ENCODE measurements around the gene SERPINI1. TPM values are rescaled to one million over a fixed set of nuclear protein-coding genes. Genes with fewer than 3 reads are reported as not detected.

SERPINI1 gene
- polyA plus RNA-seq, 3 donors, result 0.12 to 1.6 (median 0.27) TPM

GRCh38 chr3:167863811-167864551, 128.5 kb downstream of the SERPINI1 start:
- Mint-ChIP-seq H3K36me3 (no peaks in the 10 kb centered on the region), H3K4me3 (no peak overlapping the region), H3K9me3 (peaks cover 2 to 4% (median 3%) of the 10 kb centered on the region in 7 donors), H3K27ac (peak overlapping the region in 3 of 7 donors; percentile 13 to 42 (median 41)), H3K27me3 (ENCODE audit: low read depth in 3 of 3) (peaks cover 0 to 2% (median 2%) of the 10 kb centered on the region in 3 donors), H3K4me1 (peaks cover 64% of the 10 kb centered on the region)
- 66% methylated on average over 8 of the region's 9 CpGs for WGBS (ENCODE audit: insufficient coverage)
- no peak for DNase-seq
- H3K27me3 ChIP-seq (ENCODE audit: control insufficient read depth in 2 of 2, insufficient read depth in 2 of 2, low read length in 2 of 2), result no peaks in the 10 kb centered on the region
- no peak overlapping the region for H3K4me3 ChIP-seq (replicated peaks in 1 of 3; ENCODE audit: low read depth in 2 of 3, low read length in 3 of 3)
- H4K20me1 ChIP-seq (ENCODE audit: insufficient read depth, low read length), result no peaks in the 10 kb centered on the region
- no peaks in the 10 kb centered on the region for H3K36me3 ChIP-seq (replicated peaks in 1 of 2; ENCODE audit: control insufficient read depth in 1 of 2, insufficient read depth in 2 of 2, low read length in 2 of 2)
- no peaks in the 10 kb centered on the region for H3K79me2 ChIP-seq (ENCODE audit: insufficient read depth, low read length)
- H3K27ac ChIP-seq (ENCODE audit: low read depth in 1 of 2, low read length in 2 of 2), result no peak overlapping the region
- H3K9me3 ChIP-seq (replicated peaks in 1 of 2; ENCODE audit: control insufficient read depth in 1 of 2, insufficient read depth in 1 of 2, low read length in 2 of 2), result no peaks in the 10 kb centered on the region
- no peak overlapping the region for H2AFZ ChIP-seq (ENCODE audit: insufficient read depth, low read depth, low read length, poor library complexity, severe bottlenecking)
- no peak overlapping the region for H3K4me2 ChIP-seq (replicated peaks; ENCODE audit: extremely low read depth, low read length, poor library complexity, severe bottlenecking)
- intact Hi-C loops (cut with micrococcal nuclease), result loop anchor here (10.0 kb wide), 2 partner anchors 119 to 129 kb away; partner anchors contain the start of genes PDCD10 (in 1 of the 2) and SERPINI1 (in 1 of the 2)
- peaks cover 63 to 76% of the 10 kb centered on the region in 2 donors for H3K4me1 ChIP-seq (ENCODE audit: control insufficient read depth in 1 of 2, insufficient read depth in 2 of 2, low read length in 2 of 2)
- TF ChIP-seq CTCF (IDR thresholded peaks at IDR 0.05), result no peak
- H3K9ac ChIP-seq (ENCODE audit: insufficient read depth, low read length, poor library complexity, severe bottlenecking), result no peak overlapping the region

- no peaks in the 10 kb centered on the region for H3K79me2 ChIP-seq (ENCODE audit: insufficient read depth, low read length)
- no peak overlapping the region for H2AFZ ChIP-seq (ENCODE audit: insufficient read depth, low read depth, low read length, poor library complexity, severe bottlenecking)
- H4K20me1 ChIP-seq (ENCODE audit: insufficient read depth, low read length), result no peaks in the 10 kb centered on the region
- H3K27ac Mint-ChIP-seq, result peak overlapping the region in 2 of 7 donors; percentile 4 to 42
- no CpG with 5 or more reads among the region's 1 CpG for WGBS (ENCODE audit: insufficient coverage)
- peaks cover 0 to 2% (median 2%) of the 10 kb centered on the region in 3 donors for H3K27me3 Mint-ChIP-seq (ENCODE audit: low read depth in 3 of 3)
- no peaks in the 10 kb centered on the region for H3K36me3 ChIP-seq (replicated peaks in 1 of 2; ENCODE audit: control insufficient read depth in 1 of 2, insufficient read depth in 2 of 2, low read length in 2 of 2)
- peaks cover 60 to 72% of the 10 kb centered on the region in 2 donors for H3K4me1 ChIP-seq (ENCODE audit: control insufficient read depth in 1 of 2, insufficient read depth in 2 of 2, low read length in 2 of 2)
- peaks cover 2 to 4% (median 3%) of the 10 kb centered on the region in 7 donors for H3K9me3 Mint-ChIP-seq
- DNase-seq, result no peak
- intact Hi-C loops (cut with micrococcal nuclease), result loop anchor here (10.0 kb wide), 2 partner anchors 120 to 130 kb away; partner anchors contain the start of genes PDCD10 (in 1 of the 2) and SERPINI1 (in 1 of the 2)
- no peak for TF ChIP-seq CTCF (IDR thresholded peaks at IDR 0.05)
- H3K36me3 Mint-ChIP-seq, result no peaks in the 10 kb centered on the region
- H3K4me1 Mint-ChIP-seq, result peaks cover 63% of the 10 kb centered on the region
- no peak overlapping the region for H3K4me3 ChIP-seq (replicated peaks in 1 of 3; ENCODE audit: low read depth in 2 of 3, low read length in 3 of 3)
- H3K9ac ChIP-seq (ENCODE audit: insufficient read depth, low read length, poor library complexity, severe bottlenecking), result no peak overlapping the region
- no peaks in the 10 kb centered on the region for H3K9me3 ChIP-seq (replicated peaks in 1 of 2; ENCODE audit: control insufficient read depth in 1 of 2, insufficient read depth in 1 of 2, low read length in 2 of 2)
- no peak overlapping the region for H3K4me2 ChIP-seq (replicated peaks; ENCODE audit: extremely low read depth, low read length, poor library complexity, severe bottlenecking)
- no peak overlapping the region for H3K27ac ChIP-seq (ENCODE audit: low read depth in 1 of 2, low read length in 2 of 2)
- H3K27me3 ChIP-seq (ENCODE audit: control insufficient read depth in 2 of 2, insufficient read depth in 2 of 2, low read length in 2 of 2), result no peaks in the 10 kb centered on the region
- no peak overlapping the region for H3K4me3 Mint-ChIP-seq
These were observed 129.0 kb downstream of the SERPINI1 start for GRCh38 chr3:167864552-167864874.

All from CD14-positive monocyte (primary cell).